HG02840 (cell line): ENCODE measurements around the gene ZNF469.

ENCODE experiments used
- ATAC-seq: cut with Tn5 transposase; IDR thresholded peaks from one replicate; pipeline ENCODE4 v1.9.1; 2021; ENCODE audit warnings: mild to moderate bottlenecking, moderate library complexity, moderate number of reproducible peaks; ENCODE audit not compliant: unreplicated experiment, low FRiP score

ZNF469 gene

DNA sequence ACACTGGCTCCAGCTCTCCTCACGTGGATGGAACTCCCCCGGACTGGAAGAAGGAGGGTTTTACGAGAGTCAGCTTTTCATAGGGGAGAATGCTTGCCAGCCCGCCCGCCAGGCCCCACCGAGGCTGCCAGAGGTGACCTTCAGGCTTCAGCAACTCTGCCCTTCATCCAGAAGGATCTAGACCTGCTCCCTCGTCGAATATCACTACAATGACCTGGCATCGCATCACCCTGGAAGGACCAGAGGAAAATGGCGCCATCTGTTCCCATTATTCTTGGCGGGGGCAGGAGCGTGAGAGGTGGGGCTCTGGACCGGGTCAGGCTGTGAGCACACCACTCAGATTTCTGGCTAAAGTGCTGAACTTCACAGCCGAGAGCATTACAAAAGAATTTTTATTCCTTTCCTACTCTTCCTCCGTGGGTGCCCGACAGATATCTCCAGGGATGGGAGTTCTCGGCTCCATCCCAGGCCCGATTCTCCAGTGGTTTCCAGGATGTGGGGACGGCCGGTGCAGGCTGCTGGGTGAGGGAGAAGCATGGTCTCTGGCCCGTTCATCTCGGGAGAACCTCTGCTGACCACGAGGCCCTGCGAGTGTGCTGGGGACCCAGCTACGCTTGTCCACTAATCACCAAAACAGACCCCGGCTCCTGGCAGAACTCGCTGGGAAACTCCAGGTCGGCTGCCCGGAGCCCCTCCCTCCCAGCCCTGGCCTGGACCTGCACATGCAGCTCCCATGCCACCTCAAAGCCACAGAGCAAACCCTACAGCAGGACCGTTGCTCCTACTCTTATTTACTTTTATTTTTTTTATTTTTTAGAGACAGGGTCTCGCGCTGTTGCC is 36.8 kb upstream of the ZNF469 start:
- no peak for ATAC-seq

DNA sequence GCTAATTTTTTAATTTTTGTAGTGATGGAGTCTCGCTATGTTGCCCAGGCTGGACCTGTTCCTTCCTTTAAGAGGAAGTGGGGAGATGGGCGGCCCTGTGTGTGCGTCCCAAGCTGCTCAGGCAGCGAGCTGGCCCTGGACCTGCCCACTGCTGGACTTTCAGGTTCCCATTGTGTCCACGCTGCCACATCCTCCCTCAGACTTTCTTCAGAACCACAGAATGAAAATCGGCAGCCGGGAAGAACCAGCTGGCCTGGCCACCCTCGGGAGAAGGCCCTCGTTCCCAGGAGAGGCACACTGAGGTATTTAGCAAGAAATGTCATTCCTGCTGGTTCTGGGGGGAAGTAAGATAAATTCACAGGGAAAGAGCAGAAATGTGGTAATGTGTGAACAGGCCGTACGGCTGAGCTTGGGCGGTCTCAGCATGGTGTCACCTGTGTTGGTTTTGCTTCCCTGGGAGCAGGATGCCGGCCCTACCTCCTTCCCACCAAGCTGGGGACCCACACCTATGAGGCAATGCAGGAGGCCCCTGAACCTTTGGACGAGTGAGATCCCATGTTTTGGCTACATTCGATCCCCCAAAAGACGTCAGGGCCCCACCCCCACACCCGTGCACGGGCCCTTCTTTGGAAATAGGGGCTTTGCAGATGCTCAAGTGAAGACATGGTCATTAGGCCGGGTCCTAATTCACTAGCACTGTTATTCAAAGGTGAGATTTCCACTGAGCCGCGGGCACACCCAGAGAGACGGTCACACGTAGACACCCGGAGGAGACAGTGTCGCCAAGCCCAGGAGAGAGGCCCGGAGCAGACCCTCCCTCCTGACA is 35.9 kb upstream of the ZNF469 start:
- no peak for ATAC-seq

DNA sequence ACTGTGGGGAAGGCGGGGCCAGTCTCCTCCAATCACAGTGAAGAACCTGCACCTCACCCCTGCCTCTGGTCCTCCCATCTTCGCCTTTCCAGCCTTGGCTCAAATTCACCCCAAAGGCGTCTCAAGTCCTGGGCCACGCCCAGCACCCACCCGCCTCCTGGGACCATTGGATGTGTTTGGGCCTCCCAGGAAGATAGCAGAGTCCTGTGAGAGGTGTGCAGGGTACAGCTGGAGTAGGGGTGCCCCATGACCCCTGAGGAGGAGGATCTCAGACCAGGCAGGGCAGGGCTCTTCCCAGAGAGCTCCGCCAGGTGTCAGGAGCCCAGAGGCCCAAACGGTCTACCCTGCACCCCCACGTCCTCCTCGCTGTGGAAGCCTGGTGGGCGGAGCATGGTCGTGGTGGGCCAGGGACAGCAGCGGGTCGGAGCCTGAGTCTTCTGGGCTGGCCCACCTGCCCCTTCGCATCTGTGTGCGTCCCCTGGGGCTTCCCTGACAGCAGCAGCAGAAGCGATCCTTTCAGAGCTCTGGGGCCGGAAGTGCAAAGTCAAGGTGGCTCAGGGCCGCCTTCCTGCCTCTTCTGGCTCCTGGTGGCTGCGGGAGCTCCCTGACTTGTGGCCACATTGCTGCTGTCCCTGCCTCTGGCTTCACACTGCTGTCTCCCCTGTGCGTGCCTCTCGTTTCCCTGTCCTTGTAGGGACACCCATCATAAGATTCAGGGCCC is 34.9 kb upstream of the ZNF469 start:
- ATAC-seq, result no peak

DNA sequence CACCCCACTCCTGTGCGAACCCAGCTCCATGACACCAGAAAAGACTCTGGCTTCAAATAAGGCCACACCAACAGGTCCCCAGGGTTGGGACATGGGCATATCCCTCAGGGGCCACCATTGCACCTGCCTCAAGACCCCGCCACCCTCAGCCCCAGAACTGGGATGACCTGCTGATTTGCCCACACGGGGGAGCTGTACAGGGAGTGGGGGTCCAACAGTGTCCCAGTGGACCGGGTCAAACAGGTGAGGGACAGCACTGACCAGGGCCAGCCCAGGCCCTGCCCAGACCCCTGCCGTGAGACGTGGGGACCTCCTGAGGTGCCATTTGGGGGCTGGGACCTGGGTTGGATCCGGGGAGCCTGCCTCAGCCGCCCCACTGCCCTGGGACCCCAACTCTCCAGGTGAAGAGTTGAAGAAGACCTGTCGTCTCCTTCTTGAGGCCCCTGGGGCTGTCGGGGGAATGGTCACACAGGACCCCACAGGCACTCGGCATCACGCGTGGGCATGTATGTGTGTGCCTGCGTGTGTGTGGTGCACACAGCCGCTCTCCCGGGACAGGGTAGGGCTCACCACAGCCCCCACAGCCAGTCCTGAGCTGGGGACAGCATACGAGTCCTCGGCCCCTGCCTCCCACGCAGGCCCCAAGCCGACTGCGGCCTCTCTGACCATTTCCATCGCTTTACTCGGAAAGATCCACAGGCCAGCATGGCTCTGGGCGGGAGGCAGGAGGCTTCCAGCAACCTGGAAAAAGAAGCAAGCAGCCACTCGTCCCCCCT is 34.2 kb upstream of the ZNF469 start:
- ATAC-seq, result no peak

DNA sequence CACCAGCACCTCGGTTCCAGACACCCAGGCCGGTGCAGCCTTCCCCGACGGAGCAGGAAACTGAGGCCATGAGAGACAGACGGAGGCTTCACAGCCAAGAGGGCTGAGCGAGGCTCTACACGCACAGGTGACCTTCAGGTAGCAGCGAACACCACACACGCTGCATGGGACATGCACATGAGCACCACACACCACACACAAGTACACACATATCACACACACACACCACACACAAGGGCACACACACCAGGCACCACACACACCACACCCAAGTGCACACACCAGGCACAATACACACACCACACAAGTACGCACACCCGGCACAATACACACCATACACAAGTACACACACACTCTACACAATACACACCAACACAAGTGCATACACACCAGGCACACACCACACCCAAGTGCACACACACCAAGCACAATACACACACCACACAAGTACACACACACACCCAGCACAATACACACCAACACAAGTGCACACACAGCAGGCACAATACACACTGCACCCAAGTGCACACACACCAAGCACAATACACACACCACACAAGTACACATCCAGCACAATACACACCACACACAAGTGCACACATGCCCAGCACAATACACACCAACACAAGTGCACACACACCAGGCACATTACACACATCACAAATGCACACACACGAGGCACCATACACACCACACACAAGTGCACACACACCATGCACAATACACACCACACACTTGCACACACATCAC is 33.4 kb upstream of the ZNF469 start:
- no peak for ATAC-seq

DNA sequence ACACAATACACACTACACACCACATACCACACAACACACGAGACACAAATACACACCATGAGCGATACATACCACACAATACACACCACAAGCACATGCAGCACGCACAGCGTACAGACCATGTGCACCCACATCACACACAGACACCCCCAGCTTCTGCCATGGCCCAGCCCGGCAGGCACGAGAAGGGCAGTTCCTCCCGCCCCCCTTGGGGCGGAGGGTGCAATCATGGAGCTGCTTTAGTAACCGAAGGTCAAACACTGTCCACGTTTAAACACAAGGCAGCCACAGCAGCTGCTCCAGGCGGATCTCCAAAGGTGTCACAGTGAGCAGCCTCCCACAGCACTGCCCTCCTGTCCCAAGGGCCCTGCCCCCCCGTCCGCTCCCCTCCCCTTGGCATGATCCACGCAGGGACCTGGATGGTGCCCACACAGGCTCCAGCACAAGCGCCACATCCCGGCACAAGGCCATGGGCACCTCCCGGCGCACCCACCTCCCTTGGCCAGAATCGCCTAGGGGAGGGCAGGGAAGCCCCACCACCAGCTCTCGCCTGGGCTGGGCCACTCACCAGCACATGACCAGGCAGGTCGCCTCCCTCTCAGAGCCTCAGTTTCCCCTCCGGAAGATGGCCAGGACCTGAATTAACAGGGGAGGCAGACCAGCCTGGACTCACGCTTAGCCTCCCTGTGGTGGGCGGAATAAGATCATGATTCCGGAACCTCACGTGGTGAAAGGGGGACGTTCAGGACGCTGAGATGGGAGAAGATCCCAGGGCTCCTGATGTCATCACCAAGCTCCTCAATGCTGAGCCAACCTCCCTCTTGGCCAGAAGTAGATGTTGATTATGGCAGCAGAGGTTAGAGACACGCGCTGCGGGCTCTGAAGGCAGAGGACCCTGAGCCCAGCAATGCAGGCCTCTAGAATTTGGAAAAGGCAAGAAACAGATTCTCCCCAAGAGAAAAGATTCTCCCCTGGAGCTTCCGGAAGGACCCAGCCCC is 32.6 kb upstream of the ZNF469 start:
- no peak for ATAC-seq

DNA sequence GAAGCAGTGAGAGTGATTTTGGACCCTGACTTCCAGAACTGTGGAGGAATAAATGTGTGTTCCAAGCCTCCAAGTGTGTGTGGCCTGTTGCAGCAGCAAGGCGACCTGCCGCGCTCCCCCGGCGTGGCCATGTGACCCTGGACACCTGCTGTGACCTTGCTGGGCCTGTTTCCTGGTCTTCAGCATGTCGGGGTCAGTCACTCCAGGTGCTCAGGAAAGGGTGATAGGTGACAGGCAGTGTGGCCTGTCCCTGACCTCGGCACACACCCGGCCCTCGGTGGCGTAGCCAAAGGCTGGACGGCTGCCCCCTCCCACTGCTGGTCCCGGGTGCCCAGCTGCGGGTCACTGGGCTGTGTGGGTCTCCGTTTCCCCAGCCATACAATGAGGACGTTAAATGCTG is 31.8 kb upstream of the ZNF469 start:
- ATAC-seq, result no peak

DNA sequence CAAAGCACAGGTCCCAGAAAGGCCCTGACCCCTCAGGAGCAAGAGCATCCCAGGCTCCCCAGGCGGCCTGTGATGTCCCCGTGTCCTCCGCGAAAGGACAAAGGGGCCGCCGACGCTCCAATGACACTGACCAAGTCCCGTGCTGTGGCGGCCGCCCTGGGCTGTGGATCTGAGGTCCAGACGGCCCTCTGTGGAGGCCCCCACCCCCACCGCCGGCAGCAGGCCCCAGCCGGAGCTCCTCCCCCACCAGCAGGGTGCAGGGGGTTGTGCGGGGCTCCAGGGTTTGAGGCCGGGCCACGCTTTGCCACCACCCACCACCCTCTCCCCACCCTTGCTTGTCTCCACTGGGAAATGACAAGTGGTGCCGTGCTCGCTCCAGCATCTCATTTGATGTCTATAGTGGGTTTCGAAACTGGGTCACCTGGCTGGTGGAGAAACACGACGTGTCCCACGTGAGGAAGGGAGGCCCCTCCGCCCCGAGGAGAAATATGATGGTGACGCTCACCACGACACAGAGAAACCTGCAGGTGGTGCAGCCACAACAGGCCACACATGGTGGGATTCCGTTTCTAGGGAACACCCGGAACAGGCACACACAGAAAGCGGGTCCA is 31.2 kb upstream of the ZNF469 start:
- ATAC-seq, result no peak

DNA sequence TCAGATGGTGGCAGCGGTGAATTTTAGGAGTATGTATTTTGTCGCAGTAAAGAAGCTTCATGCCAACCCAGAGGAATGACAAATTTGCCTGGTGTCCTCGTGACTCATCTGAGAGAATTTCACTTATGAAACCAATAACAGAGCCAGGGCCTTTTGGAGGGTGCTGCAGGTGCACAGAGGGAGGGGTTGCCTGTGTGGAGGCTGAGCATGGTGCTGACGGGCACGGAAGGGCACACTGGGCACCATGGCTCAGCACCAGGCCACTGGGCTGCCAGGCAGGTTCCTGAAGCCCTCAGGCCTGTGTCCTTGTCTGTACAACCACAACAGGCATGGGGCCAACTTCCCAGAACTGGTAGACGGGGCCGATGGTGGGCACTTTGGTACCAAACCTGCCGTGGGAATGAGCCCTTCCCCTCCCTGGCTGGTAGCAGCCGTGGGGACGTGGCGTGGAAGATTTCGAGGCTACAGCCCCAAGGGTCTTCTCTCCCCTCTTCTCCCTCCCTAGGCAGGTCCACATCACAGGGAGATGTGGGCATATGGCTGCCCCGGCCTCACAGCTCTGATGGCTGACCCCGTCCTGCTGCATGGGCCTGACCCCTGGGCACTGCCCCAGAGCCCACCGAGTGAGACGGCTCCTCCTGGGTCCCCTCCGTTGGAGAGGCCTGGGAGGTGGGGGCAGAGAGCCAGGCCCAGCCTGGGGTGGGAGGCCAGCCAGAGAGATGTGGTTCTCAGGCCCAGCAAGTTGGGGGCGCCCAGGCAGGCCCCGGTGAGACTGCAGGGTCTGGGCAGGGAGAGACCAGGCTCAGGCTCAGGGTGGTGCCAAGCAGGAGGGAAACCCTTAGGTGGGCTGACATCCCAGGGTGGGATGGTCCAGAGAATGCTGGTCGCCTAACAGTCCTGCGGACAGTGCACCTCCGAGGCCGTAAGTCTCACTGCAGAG is 30.2 kb upstream of the ZNF469 start:
- no peak for ATAC-seq

DNA sequence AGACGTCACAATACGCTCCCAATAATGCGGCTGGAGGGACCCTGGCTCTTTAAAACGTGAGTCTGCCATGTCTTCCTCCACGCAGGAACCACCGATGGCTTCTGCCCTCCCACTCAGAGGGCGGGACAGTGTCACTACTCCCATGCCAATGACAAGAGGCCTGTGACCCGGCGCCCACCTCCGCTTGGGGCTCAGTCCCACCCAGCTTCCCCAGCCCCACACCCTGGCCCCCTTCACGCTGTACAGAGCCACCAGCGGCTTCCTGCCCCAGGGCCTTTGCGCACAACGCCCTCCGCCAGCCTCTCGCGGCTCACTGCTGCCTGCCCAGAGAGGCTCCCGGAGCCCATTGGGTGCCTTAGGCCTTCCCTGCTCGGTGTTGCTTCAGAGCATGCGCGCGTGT is 29.5 kb upstream of the ZNF469 start:
- no peak for ATAC-seq

DNA sequence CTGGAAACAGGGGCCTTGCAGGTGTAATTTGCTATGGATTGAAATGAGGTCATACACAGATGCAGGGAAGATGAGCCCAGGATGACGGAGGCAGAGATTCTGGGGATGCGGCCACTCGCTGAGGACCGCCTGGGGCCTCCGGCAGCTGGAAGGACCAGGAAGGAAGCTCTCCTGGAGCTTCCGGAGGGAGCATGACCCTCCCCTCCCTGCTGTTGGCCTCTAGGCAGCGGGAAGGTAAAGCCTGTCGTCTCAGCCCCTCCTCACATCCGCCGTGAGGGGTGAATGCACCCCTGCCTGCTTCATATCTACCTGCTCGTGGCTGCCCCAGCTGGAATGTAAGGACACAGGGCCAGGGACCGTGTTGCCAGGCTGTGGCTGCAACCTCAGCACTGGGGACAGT is 29.1 kb upstream of the ZNF469 start:
- no peak for ATAC-seq

DNA sequence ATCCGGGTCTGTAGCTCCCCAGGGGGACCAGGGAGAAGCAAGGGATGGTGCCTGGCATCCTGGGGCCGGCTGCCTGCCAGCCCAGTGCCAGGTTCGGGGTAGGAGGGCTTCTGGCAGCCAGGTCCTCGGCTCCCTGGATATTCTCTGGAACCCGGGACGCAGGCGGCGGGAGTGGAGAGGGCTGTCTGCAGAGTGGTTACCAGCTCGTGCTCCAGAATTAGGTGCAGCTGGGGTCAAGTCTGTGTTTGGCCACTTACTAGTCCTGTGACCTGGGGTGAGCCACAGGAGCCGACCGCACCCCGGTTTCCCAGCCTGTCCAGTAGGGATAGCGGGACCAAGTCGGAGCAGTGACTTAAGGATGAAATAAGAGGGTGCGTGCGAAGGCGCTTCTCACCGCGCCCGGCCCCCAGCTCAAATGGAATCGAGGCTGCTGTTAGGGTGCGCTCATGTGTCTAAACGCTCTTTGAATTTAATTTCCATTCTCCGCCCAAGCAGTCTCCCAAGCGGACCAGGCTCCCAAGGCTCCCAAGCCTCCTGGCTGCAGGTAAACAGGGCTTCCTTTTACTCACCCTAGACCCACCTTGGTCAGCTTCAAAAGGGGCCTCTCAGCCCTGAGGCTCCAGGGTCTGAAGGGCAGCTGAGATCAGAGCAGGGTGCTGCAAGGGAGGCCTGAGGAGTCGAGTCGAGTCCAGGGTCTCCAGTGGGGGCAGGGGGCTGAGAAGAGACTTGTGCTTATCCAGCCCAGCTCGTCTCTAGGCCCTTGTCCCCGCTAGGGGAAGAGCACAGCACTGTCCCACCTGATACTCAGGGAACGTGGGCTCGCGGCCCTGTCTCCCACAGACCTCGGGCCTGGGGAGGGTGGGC is 28.3 kb upstream of the ZNF469 start:
- no peak for ATAC-seq

DNA sequence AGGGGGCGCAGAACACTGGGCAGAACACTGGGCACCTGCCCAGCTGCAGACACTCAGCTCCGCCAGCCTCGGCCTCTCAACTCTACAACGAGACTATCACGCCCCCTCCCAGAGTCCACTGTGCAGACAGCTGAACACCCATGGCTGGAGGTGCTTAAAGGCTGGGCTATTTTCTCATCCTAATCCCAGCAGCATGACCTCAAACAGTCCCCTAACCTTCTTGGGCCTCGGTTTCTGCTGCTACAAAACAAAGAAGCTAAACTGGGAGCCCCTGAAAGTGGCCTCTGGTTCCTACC is 27.7 kb upstream of the ZNF469 start:
- no peak for ATAC-seq

DNA sequence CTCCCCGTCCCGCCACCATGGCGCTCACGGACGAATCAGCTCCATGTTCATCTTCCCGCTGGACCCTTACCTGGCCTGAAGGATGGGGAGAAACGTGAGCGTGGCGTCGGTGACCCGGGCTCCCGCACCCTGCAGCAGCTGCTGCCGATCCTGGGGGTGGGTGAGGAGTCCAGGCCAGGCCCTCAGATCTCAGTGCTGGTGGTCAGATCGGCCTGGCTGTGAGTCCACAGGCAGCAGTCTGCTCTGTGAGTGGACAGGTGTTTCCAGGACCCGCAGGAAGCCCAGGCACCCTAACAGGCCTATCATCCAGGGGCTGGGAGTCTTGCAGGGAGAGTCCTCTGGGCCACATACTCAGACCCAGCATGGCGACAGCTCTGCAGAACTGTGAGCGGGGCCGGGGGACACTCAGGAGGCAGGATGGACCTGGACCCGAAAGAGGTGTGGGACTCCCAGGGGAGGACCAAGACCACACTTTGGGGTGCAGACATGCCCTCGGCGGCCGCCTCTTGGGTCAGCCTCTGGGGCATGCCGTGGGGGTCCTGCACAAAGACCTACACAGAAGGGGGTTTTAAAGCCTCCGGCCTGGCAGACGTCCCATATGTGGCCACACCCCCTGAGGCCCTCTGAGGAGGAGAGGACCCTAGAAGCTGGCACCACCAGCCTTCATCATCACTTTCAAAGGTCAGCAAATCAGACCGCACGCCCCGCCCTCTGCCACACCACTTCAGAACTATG is 27.2 kb upstream of the ZNF469 start:
- ATAC-seq, result no peak

DNA sequence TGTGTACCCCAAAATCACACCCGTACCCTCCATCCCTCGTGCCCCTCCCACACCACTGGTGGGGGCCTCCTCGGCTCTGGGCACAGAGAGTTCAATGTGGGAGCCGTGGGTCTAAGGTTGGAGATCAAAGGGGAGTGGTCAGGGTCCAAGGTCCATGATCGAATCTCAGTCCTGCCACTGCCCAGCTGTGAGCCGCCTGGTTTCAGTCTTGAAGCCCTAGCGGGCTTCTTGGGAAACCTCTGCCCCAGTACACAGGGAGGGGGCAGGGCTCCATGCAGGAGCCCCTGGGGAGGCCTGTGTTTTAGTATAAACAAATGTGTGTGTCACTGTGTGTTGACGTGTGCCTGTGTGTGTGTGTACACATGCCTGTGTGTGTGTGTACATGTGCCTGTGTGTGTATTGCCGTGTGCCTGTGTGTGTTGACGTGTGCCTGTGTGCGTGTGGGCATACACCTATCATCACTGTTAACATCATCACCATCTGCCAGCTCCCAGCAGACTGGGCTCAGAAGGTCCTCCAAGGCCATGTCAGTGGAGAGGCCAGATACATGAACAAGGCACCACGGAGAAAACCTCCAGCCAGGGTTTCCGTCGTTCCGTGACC is 26.5 kb upstream of the ZNF469 start:
- no peak for ATAC-seq
